ENCODE measurements around the gene DIPK2A. TPM values are rescaled to one million over a fixed set of nuclear protein-coding genes. Genes with fewer than 3 reads are reported as not detected.

Gene DIPK2A
- total and polyA plus RNA-seq, 2 of the 4 experiments (the other 2 are of a cell fraction), result 9.3 to 14.0 TPM

DNA sequence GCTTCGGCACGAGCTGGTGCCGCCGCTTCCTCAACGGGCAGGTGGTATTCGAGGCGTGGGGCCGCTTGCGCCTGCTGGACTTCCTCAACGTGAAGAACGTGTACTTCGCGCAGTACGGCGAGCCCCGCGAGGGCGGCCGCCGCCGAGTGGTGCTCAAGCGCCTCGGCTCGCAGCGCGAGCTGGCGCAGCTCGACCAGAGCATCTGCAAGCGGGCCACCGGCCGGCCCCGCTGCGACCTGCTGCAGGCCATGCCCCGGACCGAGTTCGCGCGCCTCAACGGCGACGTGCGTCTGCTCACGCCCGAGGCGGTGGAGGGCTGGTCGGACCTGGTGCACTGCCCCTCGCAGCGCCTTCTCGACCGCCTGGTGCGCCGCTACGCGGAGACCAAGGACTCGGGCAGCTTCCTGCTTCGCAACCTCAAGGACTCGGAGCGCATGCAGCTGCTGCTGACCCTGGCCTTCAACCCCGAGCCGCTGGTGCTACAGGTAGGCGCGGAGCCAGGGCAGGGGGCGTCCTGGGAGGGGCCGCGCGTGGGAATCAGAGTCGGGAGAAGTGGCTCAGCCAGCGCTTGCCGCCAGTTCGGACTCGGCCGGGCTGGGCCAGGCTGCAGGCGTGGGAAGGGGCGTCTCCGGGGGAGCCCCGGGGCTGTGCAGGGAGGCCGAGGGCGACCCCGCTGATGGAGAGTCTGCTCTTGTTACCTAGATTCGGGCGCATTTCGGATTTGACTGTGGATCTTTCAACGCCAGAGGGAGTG is 1.1 kb downstream of the DIPK2A start:
- H3K4ac ChIP-seq (ENCODE audit: low read depth, low read length), result no peak overlapping the region
- H3K27me3 ChIP-seq (ENCODE audit: control insufficient read depth, insufficient read depth, low read length), result no peaks in the 10 kb centered on the region
- DNase-seq (peak; percentile 68), ATAC-seq (ENCODE audit: low read depth) (peak; percentile 18)
- peak overlapping the region; percentile 17; the same call in 1 of the 2 replicates for H3K23ac ChIP-seq (ENCODE audit: low read depth, low read length)
- POLR2A ChIA-PET (ENCODE audit: unreplicated experiment), result interaction anchor here (0.6 to 1.4 kb wide), 2 partner anchors 35 to 618 kb away, joined by 4 to 5 read pairs; no protein-coding TSS in a partner anchor
- TF ChIP-seq RAD21 (IDR thresholded peaks at IDR 0.05; ENCODE audit: low read length), result peak; percentile 2; the same call in 1 of the 2 replicates
- no peak for TF ChIP-seq MAFK (IDR thresholded peaks at IDR 0.05; ENCODE audit: low read depth, low read length)
- peak; percentile 26; the same call in 1 of the 2 replicates for TF ChIP-seq MAZ (IDR thresholded peaks at IDR 0.05; ENCODE audit: borderline replicate concordance, low read depth, low read length)
- TF ChIP-seq, protein P1, sequence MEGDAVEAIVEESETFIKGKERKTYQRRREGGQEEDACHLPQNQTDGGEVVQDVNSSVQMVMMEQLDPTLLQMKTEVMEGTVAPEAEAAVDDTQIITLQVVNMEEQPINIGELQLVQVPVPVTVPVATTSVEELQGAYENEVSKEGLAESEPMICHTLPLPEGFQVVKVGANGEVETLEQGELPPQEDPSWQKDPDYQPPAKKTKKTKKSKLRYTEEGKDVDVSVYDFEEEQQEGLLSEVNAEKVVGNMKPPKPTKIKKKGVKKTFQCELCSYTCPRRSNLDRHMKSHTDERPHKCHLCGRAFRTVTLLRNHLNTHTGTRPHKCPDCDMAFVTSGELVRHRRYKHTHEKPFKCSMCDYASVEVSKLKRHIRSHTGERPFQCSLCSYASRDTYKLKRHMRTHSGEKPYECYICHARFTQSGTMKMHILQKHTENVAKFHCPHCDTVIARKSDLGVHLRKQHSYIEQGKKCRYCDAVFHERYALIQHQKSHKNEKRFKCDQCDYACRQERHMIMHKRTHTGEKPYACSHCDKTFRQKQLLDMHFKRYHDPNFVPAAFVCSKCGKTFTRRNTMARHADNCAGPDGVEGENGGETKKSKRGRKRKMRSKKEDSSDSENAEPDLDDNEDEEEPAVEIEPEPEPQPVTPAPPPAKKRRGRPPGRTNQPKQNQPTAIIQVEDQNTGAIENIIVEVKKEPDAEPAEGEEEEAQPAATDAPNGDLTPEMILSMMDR (conservative IDR thresholded peaks at IDR 0.05; ENCODE audit: low read depth, low read length), result peak; percentile 52
- TF ChIP-seq SMC3 (IDR thresholded peaks at IDR 0.05; ENCODE audit: low read depth, low read length), result peak; percentile 37
- TF ChIP-seq CEBPB (IDR thresholded peaks at IDR 0.05; ENCODE audit: low read depth, low read length), result no peak
- H3K4me3 ChIP-seq (ENCODE audit: insufficient read depth, low read depth, low read length), result peak overlapping the region; percentile 51
- no peak overlapping the region for H4K8ac ChIP-seq (ENCODE audit: low read depth in 2 of 2, low read length in 2 of 2)
- CTCF ChIA-PET, result interaction anchor here (0.6 to 1.1 kb wide), 3 partner anchors 15 to 1591 kb away, joined by 3 read pairs; no protein-coding TSS in a partner anchor
- no peaks in the 10 kb centered on the region for H3K36me3 ChIP-seq (ENCODE audit: control insufficient read depth, insufficient read depth, low read length)
- H2BK5ac ChIP-seq (ENCODE audit: low read depth, low read length, poor library complexity, severe bottlenecking), result peak overlapping the region; percentile 55
- BruUV-seq (replicated peaks), result no TSS peak
- H4K91ac ChIP-seq (ENCODE audit: insufficient read depth, low read depth, low read length), result peak overlapping the region; percentile 26; the same call in 1 of the 2 replicates
- no peak overlapping the region for H2BK120ac ChIP-seq (ENCODE audit: low read depth, low read length)
- H4K20me1 ChIP-seq (ENCODE audit: insufficient read depth, low read length), result no peaks in the 10 kb centered on the region; the same call in 1 of the 2 replicates
- H3K56ac ChIP-seq (ENCODE audit: extremely low read depth, insufficient read depth, low read length), result no peak overlapping the region
- H3K4me2 ChIP-seq (ENCODE audit: low read depth, low read length), result peak overlapping the region; percentile 72
- H3K79me1 ChIP-seq (ENCODE audit: low read depth in 1 of 2, low read length in 2 of 2), result peaks cover 0 to 7% of the 10 kb centered on the region in 2 experiments; a peak in 2 of 4 replicates
- peak overlapping the region; percentile 60 for H2AK9ac ChIP-seq (replicated peaks; ENCODE audit: low read depth, low read length, poor library complexity)
- H4K5ac ChIP-seq (ENCODE audit: low read depth, low read length), result no peak overlapping the region
- H3K14ac ChIP-seq (replicated peaks; ENCODE audit: low read depth, low read length), result no peak overlapping the region
- no peak overlapping the region for H3K18ac ChIP-seq (ENCODE audit: low read depth, low read length)
- intact Hi-C loops (cut with micrococcal nuclease), result loop anchor here (1.0 to 10.0 kb wide), 5 partner anchors 322 to 1795 kb away; no protein-coding TSS in a partner anchor
- in situ Hi-C loops (cut with MboI; ENCODE audit: low sequenced_read_pairs), result no loop called here
- no peaks in the 10 kb centered on the region for H3K4me1 ChIP-seq (ENCODE audit: control insufficient read depth, insufficient read depth, low read length)
- peak overlapping the region; percentile 89 for H3K9ac ChIP-seq (ENCODE audit: low read depth, low read length)
- H2AK5ac ChIP-seq (ENCODE audit: low read depth, low read length), result no peak overlapping the region
- 0% methylated on average over 27 of the region's 83 CpGs; no CpG with 5 or more reads in 1 of the 2 experiments for WGBS, 2 experiments (ENCODE audit: extremely low coverage in 2 of 2, insufficient read length in 1 of 2)
- H3K27ac ChIP-seq (ENCODE audit: insufficient read depth, low read length), result peak overlapping the region; percentile 39
- H3K9me1 ChIP-seq (ENCODE audit: insufficient read depth, low read length), result no peaks in the 10 kb centered on the region
- peak overlapping the region; percentile 99 for H2AFZ ChIP-seq (replicated peaks; ENCODE audit: low read length, poor library complexity)
- dilution Hi-C loops (cut with HindIII; ENCODE audit: low sequenced_read_pairs, unreplicated experiment), result no loop called here
- no peak overlapping the region for H2BK20ac ChIP-seq (ENCODE audit: low read depth, low read length)
- H2BK15ac ChIP-seq (ENCODE audit: low read depth, low read length), result no peak overlapping the region
- no peaks in the 10 kb centered on the region for H3K9me3 ChIP-seq (ENCODE audit: control insufficient read depth, insufficient read depth, low read length)

All from IMR-90 (cell line).